C4-2B (cell line): ENCODE measurements around the gene PNPLA6.

Source experiments
- ZFX ChIP-seq: fragments of 450-650 bp; IDR thresholded peaks from 2 replicates; pipeline ENCODE4 v1.6.1; 2017
- TF ChIP-seq, protein P1 (sequence below): fragments of 450-650 bp; conservative IDR thresholded peaks from 2 replicates; pipeline ENCODE4 v1.5.1; 2017; ENCODE audit warnings: mild to moderate bottlenecking

DNA sequence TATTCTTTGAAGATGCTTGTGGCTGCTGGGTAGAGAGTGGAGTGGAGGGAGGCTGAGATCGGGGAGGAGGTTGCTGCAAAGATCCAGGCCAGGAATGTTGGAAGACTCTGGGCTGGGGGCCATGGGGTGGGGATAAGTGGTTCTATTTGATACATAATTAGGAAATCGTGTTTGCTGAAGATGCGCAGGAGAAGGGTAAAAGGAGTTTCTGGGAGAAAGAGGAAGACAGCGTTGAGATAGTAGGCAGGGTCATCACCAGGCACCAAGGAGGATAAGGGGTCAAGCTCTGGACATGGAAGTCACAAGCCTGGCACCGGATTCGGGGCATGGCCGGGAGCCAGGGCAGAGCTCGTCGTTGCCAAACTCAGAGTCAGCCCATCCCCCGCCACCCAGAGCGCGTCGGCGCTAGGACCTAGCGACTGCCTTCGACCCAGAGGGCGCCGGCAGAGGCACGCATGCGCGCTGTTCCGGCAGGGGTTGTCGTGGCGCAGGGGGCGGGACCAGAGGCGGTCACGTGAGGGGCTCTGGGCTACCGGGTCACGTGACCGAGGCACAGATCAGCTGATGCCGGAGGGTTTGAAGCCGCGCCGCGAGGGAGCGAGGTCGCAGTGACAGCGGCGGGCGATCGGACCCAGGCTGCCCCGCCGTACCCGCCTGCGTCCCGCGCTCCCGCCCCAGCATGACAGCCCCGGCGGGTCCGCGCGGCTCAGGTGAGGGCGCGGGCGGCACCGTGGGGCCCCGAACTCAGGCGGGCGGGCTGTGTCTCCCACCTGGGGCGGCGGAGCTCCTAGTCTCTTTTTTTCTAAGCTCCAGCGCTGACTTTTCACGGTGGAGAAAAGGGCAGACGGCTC, 13.2 kb upstream of the PNPLA6 start, which contains the start of gene MCOLN1:
- TF ChIP-seq, protein P1, sequence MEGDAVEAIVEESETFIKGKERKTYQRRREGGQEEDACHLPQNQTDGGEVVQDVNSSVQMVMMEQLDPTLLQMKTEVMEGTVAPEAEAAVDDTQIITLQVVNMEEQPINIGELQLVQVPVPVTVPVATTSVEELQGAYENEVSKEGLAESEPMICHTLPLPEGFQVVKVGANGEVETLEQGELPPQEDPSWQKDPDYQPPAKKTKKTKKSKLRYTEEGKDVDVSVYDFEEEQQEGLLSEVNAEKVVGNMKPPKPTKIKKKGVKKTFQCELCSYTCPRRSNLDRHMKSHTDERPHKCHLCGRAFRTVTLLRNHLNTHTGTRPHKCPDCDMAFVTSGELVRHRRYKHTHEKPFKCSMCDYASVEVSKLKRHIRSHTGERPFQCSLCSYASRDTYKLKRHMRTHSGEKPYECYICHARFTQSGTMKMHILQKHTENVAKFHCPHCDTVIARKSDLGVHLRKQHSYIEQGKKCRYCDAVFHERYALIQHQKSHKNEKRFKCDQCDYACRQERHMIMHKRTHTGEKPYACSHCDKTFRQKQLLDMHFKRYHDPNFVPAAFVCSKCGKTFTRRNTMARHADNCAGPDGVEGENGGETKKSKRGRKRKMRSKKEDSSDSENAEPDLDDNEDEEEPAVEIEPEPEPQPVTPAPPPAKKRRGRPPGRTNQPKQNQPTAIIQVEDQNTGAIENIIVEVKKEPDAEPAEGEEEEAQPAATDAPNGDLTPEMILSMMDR, result no peak
- TF ChIP-seq ZFX, result no peak
